GM21515 (cell line): ENCODE results near the gene BMPR1A.

Experiments used
- ATAC-seq: cut with Tn5 transposase; IDR thresholded peaks from one replicate; pipeline ENCODE4 v1.9.1; 2021; ENCODE audit not compliant: unreplicated experiment

The BMPR1A gene

GRCh38 chr10:86756511-86757112, at the start of gene BMPR1A:
TSS of gene BMPR1A (plus strand) at chr10:86756619. CDS start at chr10:86876019, 119,400 bp downstream.
- ATAC-seq: peak; percentile 38

- no peak for ATAC-seq
These were observed 49.4 kb upstream of the BMPR1A start for GRCh38 chr10:86706977-86707376.

GRCh38 chr10:86707505-86707904, 48.9 kb upstream of the BMPR1A start:
- ATAC-seq: no peak

- no peak for ATAC-seq
These were observed 48.2 kb upstream of the BMPR1A start for GRCh38 chr10:86708068-86708782.

- no peak for ATAC-seq
These were observed 47.5 kb upstream of the BMPR1A start for GRCh38 chr10:86708783-86709380.

- ATAC-seq: no peak
These were observed 46.8 kb upstream of the BMPR1A start for GRCh38 chr10:86709396-86710185.

GRCh38 chr10:86710987-86711512, 45.4 kb upstream of the BMPR1A start:
- ATAC-seq: peak; percentile 77

GRCh38 chr10:86711513-86712316, 44.7 kb upstream of the BMPR1A start:
- ATAC-seq: peak; percentile 41

GRCh38 chr10:86712317-86712707, 44.1 kb upstream of the BMPR1A start:
- peak; percentile 28 for ATAC-seq

- ATAC-seq: no peak
These were observed 41.1 kb upstream of the BMPR1A start for GRCh38 chr10:86715156-86715795.

- ATAC-seq: no peak
These were observed 40.6 kb upstream of the BMPR1A start for GRCh38 chr10:86715836-86716235.

- no peak for ATAC-seq
These were observed 40.0 kb upstream of the BMPR1A start for GRCh38 chr10:86716466-86716865.

- no peak for ATAC-seq
These were observed 37.9 kb upstream of the BMPR1A start for GRCh38 chr10:86718556-86718955.

- no peak for ATAC-seq
These were observed 35.2 kb upstream of the BMPR1A start for GRCh38 chr10:86721232-86721631.

- no peak for ATAC-seq
These were observed 33.4 kb upstream of the BMPR1A start for GRCh38 chr10:86723009-86723408.

GRCh38 chr10:86724445-86724844, 32.0 kb upstream of the BMPR1A start:
- no peak for ATAC-seq

GRCh38 chr10:86725980-86726676, 30.3 kb upstream of the BMPR1A start:
- ATAC-seq: no peak

GRCh38 chr10:86726677-86726999, 29.8 kb upstream of the BMPR1A start:
- ATAC-seq: no peak

- ATAC-seq: no peak
These were observed 28.9 kb upstream of the BMPR1A start for GRCh38 chr10:86727470-86727869.

- ATAC-seq: no peak
These were observed 28.4 kb upstream of the BMPR1A start for GRCh38 chr10:86728056-86728455.
